Spleen (tissue), 7 donors: ENCODE results near the gene ZNF576.

Experiments used
- POLR2A ChIP-seq, 3 donors: fragments of 450-650 bp; IDR thresholded peaks; one replicate each; pipeline ENCODE4 v1.5.1; 2017; ENCODE audit warnings: antibody characterized with exemption in 3 of 3, mild to moderate bottlenecking in 1 of 3
- POLR2AphosphoS5 ChIP-seq, 3 donors: sonication (generic); formaldehyde crosslinking; IDR thresholded peaks; one replicate each; pipeline ENCODE4 v1.5.1; 2017; ENCODE audit warnings: antibody characterized with exemption in 3 of 3
- TF ChIP-seq, protein P1 (sequence below), 11 experiments: fragments of 200-600 bp in 7 of 11; fragments of 450-650 bp in 4 of 11; sonication (generic) in 4 of 11; IDR thresholded peaks in 8 of 11; conservative IDR thresholded peaks in 3 of 11; 1 replicate in 7 of 11; 2 replicates in 4 of 11; pipeline versions ENCODE4 v1.4.0 to v1.8.0; 2016 to 2021; ENCODE audit warnings: antibody characterized with exemption in 11 of 11, inconsistent platforms in 4 of 11, mild to moderate bottlenecking in 1 of 11
- donor health status: DM: no; HTN: no; CAD: no; lungs with moderate emphysema.
- donor health status: DM: no; HTN: no; CAD: no.
- donor health status: DM: no; HTN: no; CAD: no.

DNA sequence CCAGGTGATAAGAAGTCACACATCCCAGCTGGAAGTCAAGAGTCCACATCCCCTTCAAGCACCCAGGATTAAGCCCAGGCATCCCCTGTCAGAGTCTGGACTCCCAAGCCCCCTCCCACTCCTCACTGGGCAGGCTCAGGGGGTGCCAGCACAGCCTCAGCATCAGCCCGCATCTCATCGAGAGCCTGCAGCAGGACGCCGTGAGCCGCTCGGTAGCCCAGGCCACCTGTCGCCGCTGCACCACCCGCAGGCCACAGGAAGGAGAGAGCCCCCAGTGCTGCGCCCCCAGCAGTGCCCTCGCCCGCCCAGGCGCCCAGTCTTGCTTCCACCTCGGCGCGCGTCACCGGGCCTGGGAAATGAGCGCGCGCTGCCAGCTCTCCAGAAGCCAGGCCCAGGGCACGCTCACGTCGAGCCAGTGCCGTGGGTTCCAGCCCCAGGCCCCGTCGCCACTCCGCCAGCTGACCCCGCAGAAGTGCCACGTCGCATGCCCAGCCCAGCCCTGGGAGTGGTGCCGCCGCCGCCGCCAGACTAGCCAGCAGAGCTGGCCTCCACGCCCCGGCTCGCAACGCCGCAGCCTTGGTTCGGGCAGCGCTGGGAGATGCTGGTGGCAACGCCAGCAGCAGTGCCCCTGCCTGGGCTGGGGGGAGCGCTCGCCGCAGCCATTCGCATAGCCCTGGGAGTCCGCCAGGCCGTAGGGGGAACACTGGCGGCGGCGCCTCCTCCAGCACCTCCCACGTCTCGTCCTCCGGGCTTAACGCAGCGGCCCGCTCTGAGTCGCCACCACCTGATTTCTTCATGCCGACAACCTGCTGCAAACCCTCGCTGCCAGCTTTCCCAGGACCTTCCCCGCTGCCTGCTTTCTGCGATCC is 4.3 kb upstream of the ZNF576 start:
- TF ChIP-seq, protein P1, sequence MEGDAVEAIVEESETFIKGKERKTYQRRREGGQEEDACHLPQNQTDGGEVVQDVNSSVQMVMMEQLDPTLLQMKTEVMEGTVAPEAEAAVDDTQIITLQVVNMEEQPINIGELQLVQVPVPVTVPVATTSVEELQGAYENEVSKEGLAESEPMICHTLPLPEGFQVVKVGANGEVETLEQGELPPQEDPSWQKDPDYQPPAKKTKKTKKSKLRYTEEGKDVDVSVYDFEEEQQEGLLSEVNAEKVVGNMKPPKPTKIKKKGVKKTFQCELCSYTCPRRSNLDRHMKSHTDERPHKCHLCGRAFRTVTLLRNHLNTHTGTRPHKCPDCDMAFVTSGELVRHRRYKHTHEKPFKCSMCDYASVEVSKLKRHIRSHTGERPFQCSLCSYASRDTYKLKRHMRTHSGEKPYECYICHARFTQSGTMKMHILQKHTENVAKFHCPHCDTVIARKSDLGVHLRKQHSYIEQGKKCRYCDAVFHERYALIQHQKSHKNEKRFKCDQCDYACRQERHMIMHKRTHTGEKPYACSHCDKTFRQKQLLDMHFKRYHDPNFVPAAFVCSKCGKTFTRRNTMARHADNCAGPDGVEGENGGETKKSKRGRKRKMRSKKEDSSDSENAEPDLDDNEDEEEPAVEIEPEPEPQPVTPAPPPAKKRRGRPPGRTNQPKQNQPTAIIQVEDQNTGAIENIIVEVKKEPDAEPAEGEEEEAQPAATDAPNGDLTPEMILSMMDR (IDR thresholded peaks at IDR 0.05 in 8 of 11, conservative IDR thresholded peaks at IDR 0.05 in 3 of 11), result no peak
- TF ChIP-seq POLR2AphosphoS5 (IDR thresholded peaks at IDR 0.05) (no peak), POLR2A (IDR thresholded peaks at IDR 0.05) (no peak)
